Suprapubic skin (tissue), 4 donors: ENCODE results near the gene TPCN1.

ENCODE experiments used
- CTCF ChIP-seq, 2 donors: fragments of 200-600 bp in 1 of 2; fragments of 450-650 bp in 1 of 2; sonication (generic) in 1 of 2; IDR thresholded peaks; one replicate each; pipeline ENCODE4 v1.5.1; 2016 to 2019; ENCODE audit warnings: antibody characterized with exemption in 2 of 2, mild to moderate bottlenecking in 1 of 2, moderate library complexity in 1 of 2
- POLR2A ChIP-seq, 2 donors: fragments of 450-650 bp; IDR thresholded peaks; one replicate each; pipeline ENCODE4 v1.6.1; 2017; ENCODE audit warnings: antibody characterized with exemption in 2 of 2, mild to moderate bottlenecking in 2 of 2, moderate library complexity in 2 of 2
- POLR2AphosphoS5 ChIP-seq, 3 donors: sonication (generic); formaldehyde crosslinking; IDR thresholded peaks; one replicate each; pipeline ENCODE4 v1.6.1; 2017; ENCODE audit warnings: antibody characterized with exemption in 3 of 3

- TF ChIP-seq CTCF (IDR thresholded peaks at IDR 0.05) (no peak), POLR2AphosphoS5 (IDR thresholded peaks at IDR 0.05) (no peak), POLR2A (IDR thresholded peaks at IDR 0.05) (no peak)
Measured at GRCh38 chr12:113298472-113298817, 77.2 kb downstream of the TPCN1 start.
